Endothelial cell of umbilical vein (primary cell): ENCODE data around the gene LRFN3.

Experiments
- CTCF ChIP-seq, 2 donors: IDR thresholded peaks; 1 replicate in 1 of 2; 2 replicates in 1 of 2; pipeline ENCODE4 v1.5.1; 2011; ENCODE audit warnings: low read length in 2 of 2, mild to moderate bottlenecking in 2 of 2, moderate library complexity in 2 of 2, control low read depth in 1 of 2, inconsistent platforms in 1 of 2, low read depth in 1 of 2; ENCODE audit not compliant: insufficient read depth in 1 of 2; ENCODE audit errors: extremely low read depth in 1 of 2
- JUN ChIP-seq: IDR thresholded peaks from 2 replicates; pipeline ENCODE4 v1.6.1; 2011; ENCODE audit warnings: borderline replicate concordance, low read depth; ENCODE audit not compliant: insufficient read length, insufficient read depth
- POLR2A ChIP-seq: IDR thresholded peaks from 2 replicates; pipeline ENCODE4 v1.6.1; 2012; ENCODE audit warnings: low read depth, mild to moderate bottlenecking, control low read depth, low read length

- TF ChIP-seq JUN (no peak), CTCF (IDR thresholded peaks at IDR 0.05; ENCODE audit: extremely low read depth in 1 of 2, insufficient read depth in 1 of 2, low read depth in 1 of 2, low read length in 2 of 2) (no peak), POLR2A (no peak)
Measured at GRCh38 chr19:35889370-35890112, 46.6 kb upstream of the LRFN3 start.
